Caco-2 (cell line): ENCODE measurements around the gene INPPL1. TPM values are rescaled to one million over a fixed set of nuclear protein-coding genes. Genes with fewer than 3 reads are reported as not detected.

ENCODE experiments used
- BruUV-seq: library from RNA; stranded (reverse); fragments of 400-500 nt; replicated peaks from 2 replicates; lab custom pipeline; 2021; lab: Mats Ljungman, UMichigan
- CTCF ChIA-PET: fragments of 300-600 bp; sonication (Branson Sonifier 250); formaldehyde crosslinking; loops from one replicate; lab custom pipeline; 2022; ENCODE audit warnings: antibody characterized with exemption; lab: Charles Lee
- POLR2A ChIA-PET: fragments of 300-600 bp; sonication (Branson Sonifier 250); formaldehyde crosslinking; loops from one replicate; lab custom pipeline; 2022; ENCODE audit warnings: antibody characterized with exemption; lab: Charles Lee
- DNase-seq, 2 experiments: peaks; one replicate each; pipeline versions ENCODE4 v3.0.0 to v3.0.0-alpha.2; 2020 to 2022
- H3K27me3 ChIP-seq: replicated peaks from 2 replicates; pipeline ENCODE4 v1.6.0; 2011; ENCODE audit warnings: low read length; ENCODE audit not compliant: control insufficient read depth, insufficient read depth
- H3K36me3 ChIP-seq: 2 replicates; pipeline ENCODE4 v1.5.1; 2011; ENCODE audit warnings: low read length; ENCODE audit not compliant: control insufficient read depth, insufficient read depth
- H3K4me1 ChIP-seq: fragments of 250-450 bp; sonication (Bioruptor Pico); 2 replicates; pipeline ENCODE4 v1.5.1; 2020; ENCODE audit warnings: mild to moderate bottlenecking
- H3K4me3 ChIP-seq: 2 replicates; pipeline ENCODE4 v1.5.1; 2011; ENCODE audit warnings: low read depth, mild to moderate bottlenecking, control low read depth, low read length
- H3K9me3 ChIP-seq: fragments of 250-450 bp; sonication (Bioruptor Pico); 2 replicates; pipeline ENCODE4 v1.5.1; 2020; ENCODE audit warnings: mild to moderate bottlenecking, moderate library complexity
- H3K27ac Mint-ChIP-seq: one replicate; pipeline ENCODE4 v1.8.0; 2022; ENCODE audit warnings: mixed read lengths; ENCODE audit not compliant: unreplicated experiment
- H3K27me3 Mint-ChIP-seq: one replicate; pipeline ENCODE4 v1.8.0; 2022; ENCODE audit warnings: mixed read lengths; ENCODE audit not compliant: insufficient read depth, unreplicated experiment
- H3K36me3 Mint-ChIP-seq: one replicate; pipeline ENCODE4 v1.8.0; 2022; ENCODE audit warnings: mild to moderate bottlenecking, mixed read lengths; ENCODE audit not compliant: insufficient read depth, unreplicated experiment
- H3K4me1 Mint-ChIP-seq: one replicate; pipeline ENCODE4 v1.8.0; 2022; ENCODE audit warnings: low read depth, mixed read lengths; ENCODE audit not compliant: unreplicated experiment
- H3K4me3 Mint-ChIP-seq: one replicate; pipeline ENCODE4 v1.8.0; 2022; ENCODE audit warnings: mild to moderate bottlenecking, moderate library complexity, mixed read lengths; ENCODE audit not compliant: unreplicated experiment
- H3K9me3 Mint-ChIP-seq: one replicate; pipeline ENCODE4 v1.8.0; 2022; ENCODE audit warnings: mixed read lengths; ENCODE audit not compliant: unreplicated experiment
- intact Hi-C: fragments of 100-400 bp; cut with micrococcal nuclease; formaldehyde crosslinking; loops from one replicate; pipeline ENCODE4 v1.10.0; 2022; ENCODE audit not compliant: unreplicated experiment
- total RNA-seq: library from RNA; stranded (reverse); gene quantifications from 2 replicates; pipeline ENCODE4 v1.2.3, GENCODE V29; 2022
- TF ChIP-seq, protein P1 (sequence below), 2 experiments: fragments of 200-600 bp in 1 of 2; IDR thresholded peaks; 1 replicate in 1 of 2; 2 replicates in 1 of 2; pipeline versions ENCODE4 v1.5.1 to v1.8.0; 2011 to 2022; ENCODE audit warnings: antibody characterized with exemption in 1 of 2, control low read depth in 1 of 2, inconsistent platforms in 1 of 2, low read depth in 1 of 2, low read length in 1 of 2, mild to moderate bottlenecking in 1 of 2, moderate library complexity in 1 of 2; ENCODE audit not compliant: insufficient read depth in 1 of 2, severe bottlenecking in 1 of 2, unreplicated experiment in 1 of 2

The INPPL1 gene
- total RNA-seq, 1 experiment from 2014 or later = 393 TPM

DNA sequence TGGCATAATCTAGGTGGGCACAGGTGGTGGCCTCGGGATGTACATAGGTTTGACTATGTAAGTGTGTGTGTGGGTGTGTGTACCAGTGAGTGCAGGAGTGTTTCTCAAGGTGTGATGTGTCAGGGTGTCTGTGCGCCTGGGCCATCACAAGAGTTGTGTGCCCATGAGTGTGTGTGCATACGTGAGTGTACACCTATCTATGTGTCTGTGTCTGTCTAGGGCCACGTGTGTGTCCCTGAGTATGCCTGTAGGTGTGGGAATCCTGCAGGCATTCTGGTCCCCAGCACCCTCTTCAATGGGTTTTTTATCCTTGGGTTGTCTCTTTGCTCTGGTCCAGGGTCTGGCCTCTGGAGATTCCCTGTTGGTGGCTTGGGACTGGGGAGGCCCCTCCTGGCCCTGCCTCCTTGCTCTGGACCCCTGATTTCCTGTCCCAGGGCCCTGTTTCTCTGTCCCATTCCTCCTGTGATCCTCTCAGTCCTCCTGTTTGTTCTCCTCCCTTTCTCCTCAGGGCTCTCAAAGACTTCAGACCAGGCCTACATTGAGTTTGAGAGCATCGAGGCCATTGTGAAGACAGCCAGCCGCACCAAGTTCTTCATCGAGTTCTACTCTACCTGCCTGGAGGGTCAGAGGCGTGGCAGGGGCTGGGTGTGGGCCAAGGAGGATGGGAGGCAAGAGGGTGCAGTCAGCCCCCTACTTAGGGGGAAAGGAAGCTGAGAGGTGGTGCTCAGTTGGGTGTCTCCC, 9.4 kb downstream of the INPPL1 start:
- Mint-ChIP-seq H3K27ac (no peak overlapping the region), H3K4me1 (peaks cover 3% of the 10 kb centered on the region), H3K4me3 (no peak overlapping the region), H3K27me3 (no peaks in the 10 kb centered on the region), H3K9me3 (no peaks in the 10 kb centered on the region), H3K36me3 (peaks cover 91% of the 10 kb centered on the region)
- no TSS peak for BruUV-seq
- Histone ChIP-seq H3K27me3 (no peaks in the 10 kb centered on the region), H3K9me3 (no peaks in the 10 kb centered on the region), H3K36me3 (peaks cover 26% of the 10 kb centered on the region), H3K4me1 (peaks cover 8% of the 10 kb centered on the region; the same call in 1 of the 2 replicates), H3K4me3 (no peak overlapping the region)
- intact Hi-C loops = no loop called here
- peak in 1 of 2 experiments; percentile 32 for DNase-seq
- TF ChIP-seq, protein P1, sequence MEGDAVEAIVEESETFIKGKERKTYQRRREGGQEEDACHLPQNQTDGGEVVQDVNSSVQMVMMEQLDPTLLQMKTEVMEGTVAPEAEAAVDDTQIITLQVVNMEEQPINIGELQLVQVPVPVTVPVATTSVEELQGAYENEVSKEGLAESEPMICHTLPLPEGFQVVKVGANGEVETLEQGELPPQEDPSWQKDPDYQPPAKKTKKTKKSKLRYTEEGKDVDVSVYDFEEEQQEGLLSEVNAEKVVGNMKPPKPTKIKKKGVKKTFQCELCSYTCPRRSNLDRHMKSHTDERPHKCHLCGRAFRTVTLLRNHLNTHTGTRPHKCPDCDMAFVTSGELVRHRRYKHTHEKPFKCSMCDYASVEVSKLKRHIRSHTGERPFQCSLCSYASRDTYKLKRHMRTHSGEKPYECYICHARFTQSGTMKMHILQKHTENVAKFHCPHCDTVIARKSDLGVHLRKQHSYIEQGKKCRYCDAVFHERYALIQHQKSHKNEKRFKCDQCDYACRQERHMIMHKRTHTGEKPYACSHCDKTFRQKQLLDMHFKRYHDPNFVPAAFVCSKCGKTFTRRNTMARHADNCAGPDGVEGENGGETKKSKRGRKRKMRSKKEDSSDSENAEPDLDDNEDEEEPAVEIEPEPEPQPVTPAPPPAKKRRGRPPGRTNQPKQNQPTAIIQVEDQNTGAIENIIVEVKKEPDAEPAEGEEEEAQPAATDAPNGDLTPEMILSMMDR (IDR thresholded peaks at IDR 0.05; ENCODE audit: insufficient read depth in 1 of 2, low read depth in 1 of 2, low read length in 1 of 2, severe bottlenecking in 1 of 2, unreplicated experiment in 1 of 2) = no peak
- ChIA-PET CTCF (interaction anchor here (0.6 to 1.4 kb wide), 2 partner anchors 11 to 12 kb away, joined by 5 read pairs; no protein-coding TSS in a partner anchor), POLR2A (interaction anchor here (0.6 kb wide), 2 partner anchors 9 to 1173 kb away, joined by 7 read pairs; partner anchors contain the start of gene INPPL1)

DNA sequence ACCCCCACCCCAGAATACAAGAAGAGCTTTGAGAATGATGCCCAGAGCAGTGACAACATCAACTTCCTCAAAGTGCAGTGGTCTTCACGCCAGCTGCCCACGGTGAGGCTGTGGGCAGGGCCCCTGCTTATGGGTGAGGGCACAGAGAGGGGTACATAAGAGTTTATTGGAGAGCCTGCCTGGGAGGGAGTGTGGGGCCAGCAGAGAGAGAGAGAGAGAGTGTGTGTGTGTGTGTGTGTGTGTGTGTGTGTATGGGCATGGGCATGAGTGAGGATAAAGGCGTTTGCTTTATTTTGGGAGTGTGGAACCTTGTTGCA, 9.9 kb downstream of the INPPL1 start:
- Mint-ChIP-seq H3K27me3 (no peaks in the 10 kb centered on the region), H3K36me3 (peaks cover 91% of the 10 kb centered on the region), H3K4me1 (peaks cover 8% of the 10 kb centered on the region), H3K4me3 (no peak overlapping the region), H3K9me3 (no peaks in the 10 kb centered on the region), H3K27ac (no peak overlapping the region)
- ChIA-PET CTCF (interaction anchor here (0.6 to 1.4 kb wide), 2 partner anchors 11 kb away, joined by 5 read pairs; no protein-coding TSS in a partner anchor), POLR2A (interaction anchor here (0.6 to 0.7 kb wide), 3 partner anchors 10 to 1172 kb away, joined by 3 to 7 read pairs (median 7); partner anchors contain the start of gene INPPL1)
- intact Hi-C loops = no loop called here
- Histone ChIP-seq H3K4me1 (peaks cover 13% of the 10 kb centered on the region), H3K36me3 (peaks cover 23% of the 10 kb centered on the region), H3K4me3 (no peak overlapping the region), H3K9me3 (no peaks in the 10 kb centered on the region), H3K27me3 (no peaks in the 10 kb centered on the region)
- TF ChIP-seq, protein P1 (IDR thresholded peaks at IDR 0.05; ENCODE audit: insufficient read depth in 1 of 2, low read depth in 1 of 2, low read length in 1 of 2, severe bottlenecking in 1 of 2, unreplicated experiment in 1 of 2) = no peak
- BruUV-seq = no TSS peak
- peak in 1 of 2 experiments; percentile 30 for DNase-seq

DNA sequence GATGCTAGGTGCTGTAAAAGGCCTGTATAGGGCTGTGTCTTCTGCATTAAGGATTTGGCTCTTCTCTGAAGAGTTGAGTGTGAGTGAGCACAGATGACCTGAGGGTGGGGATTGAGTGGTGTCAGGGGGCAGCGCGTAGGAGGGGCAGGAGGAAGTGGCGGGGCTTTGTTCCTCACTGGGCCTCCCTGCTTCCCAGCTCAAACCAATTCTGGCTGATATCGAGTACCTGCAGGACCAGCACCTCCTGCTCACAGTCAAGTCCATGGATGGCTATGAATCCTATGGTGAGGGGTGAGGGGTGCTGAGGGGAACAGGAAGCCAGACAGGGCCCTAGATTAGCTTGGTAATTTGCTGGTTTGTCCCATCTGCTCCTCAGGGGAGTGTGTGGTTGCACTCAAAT, 10.4 kb downstream of the INPPL1 start:
- H3K4me3 Mint-ChIP-seq = no peak overlapping the region
- H3K27me3 Mint-ChIP-seq = no peaks in the 10 kb centered on the region
- peaks cover 9% of the 10 kb centered on the region for H3K4me1 Mint-ChIP-seq
- Histone ChIP-seq H3K4me3 (no peak overlapping the region), H3K27me3 (no peaks in the 10 kb centered on the region), H3K4me1 (peaks cover 15% of the 10 kb centered on the region), H3K9me3 (no peaks in the 10 kb centered on the region), H3K36me3 (peaks cover 21% of the 10 kb centered on the region)
- BruUV-seq = no TSS peak
- H3K9me3 Mint-ChIP-seq = no peaks in the 10 kb centered on the region
- peaks cover 90% of the 10 kb centered on the region for H3K36me3 Mint-ChIP-seq
- CTCF ChIA-PET = interaction anchor here (0.6 to 1.4 kb wide), 2 partner anchors 11 to 12 kb away, joined by 5 read pairs; no protein-coding TSS in a partner anchor
- no peak overlapping the region for H3K27ac Mint-ChIP-seq
- POLR2A ChIA-PET = interaction anchor here (0.6 to 0.7 kb wide), 3 partner anchors 10 to 1172 kb away, joined by 3 to 7 read pairs (median 7); partner anchors contain the start of gene INPPL1
- DNase-seq = peak in 1 of 2 experiments; percentile 36
- TF ChIP-seq, protein P1 (IDR thresholded peaks at IDR 0.05; ENCODE audit: insufficient read depth in 1 of 2, low read depth in 1 of 2, low read length in 1 of 2, severe bottlenecking in 1 of 2, unreplicated experiment in 1 of 2) = no peak
- intact Hi-C loops = loop anchor here (5.0 kb wide), 1 partner anchor 197 kb away; the partner anchor contains the start of gene CLPB
